AG09309 (cell line): Measurements from ENCODE around the gene MORC4.

ENCODE experiments used
- DNase-seq: peaks from one replicate; pipeline ENCODE4 v3.0.0-alpha.2; 2010; ENCODE audit warnings: low read depth
- H3K4me3 ChIP-seq: 2 replicates; pipeline ENCODE4 v1.5.1; 2011; ENCODE audit warnings: mild to moderate bottlenecking, low read depth, low read length, moderate library complexity; ENCODE audit not compliant: control insufficient read depth
- CTCF ChIP-seq: IDR thresholded peaks from 2 replicates; pipeline ENCODE4 v1.5.1; 2011; ENCODE audit warnings: mild to moderate bottlenecking, low read depth, low read length, inconsistent platforms; ENCODE audit not compliant: insufficient read depth, control insufficient read depth; ENCODE audit errors: missing control alignments

The MORC4 gene

DNA sequence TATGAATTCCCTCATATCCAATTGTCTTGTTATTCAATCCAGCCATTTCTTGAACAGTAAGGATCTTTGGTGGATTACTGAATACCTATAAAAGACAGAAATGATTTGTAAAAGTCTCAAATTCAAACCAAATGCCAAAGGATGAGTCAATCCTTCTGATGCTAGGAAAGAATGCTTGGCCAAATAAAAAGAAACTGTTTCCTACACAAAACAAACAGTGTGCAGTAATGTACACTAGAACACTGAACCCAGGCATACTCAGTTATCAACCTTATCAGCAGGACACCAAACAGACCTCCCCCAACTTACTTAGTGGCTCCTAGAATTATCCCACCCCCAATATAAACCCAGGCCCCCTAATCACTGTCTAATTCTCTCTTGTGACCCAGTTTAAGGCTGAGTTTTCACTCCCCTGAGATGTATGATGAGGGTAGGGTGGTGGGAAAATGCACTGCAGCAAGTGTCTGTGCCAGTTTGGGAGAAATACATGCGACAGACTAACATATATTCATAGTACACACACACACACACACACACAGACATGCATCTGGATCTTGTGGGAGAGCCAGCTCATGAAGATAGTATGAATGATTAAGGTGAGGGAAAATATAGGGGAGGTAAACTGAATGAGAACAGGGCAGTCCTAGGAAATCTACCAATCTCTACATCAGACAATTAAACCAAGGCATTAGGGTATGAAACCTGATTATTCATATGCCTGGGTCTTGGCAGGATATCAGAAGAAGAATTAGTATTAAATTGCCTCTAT is 44.8 kb downstream of the MORC4 start:
- no peak for TF ChIP-seq CTCF
- H3K4me3 ChIP-seq = no peak overlapping the region
- DNase-seq = no peak

GRCh38 chrX:106954041-106954440 is 46.0 kb downstream of the MORC4 start:
- no peak for TF ChIP-seq CTCF
- no peak overlapping the region for H3K4me3 ChIP-seq
- DNase-seq = no peak

DNA sequence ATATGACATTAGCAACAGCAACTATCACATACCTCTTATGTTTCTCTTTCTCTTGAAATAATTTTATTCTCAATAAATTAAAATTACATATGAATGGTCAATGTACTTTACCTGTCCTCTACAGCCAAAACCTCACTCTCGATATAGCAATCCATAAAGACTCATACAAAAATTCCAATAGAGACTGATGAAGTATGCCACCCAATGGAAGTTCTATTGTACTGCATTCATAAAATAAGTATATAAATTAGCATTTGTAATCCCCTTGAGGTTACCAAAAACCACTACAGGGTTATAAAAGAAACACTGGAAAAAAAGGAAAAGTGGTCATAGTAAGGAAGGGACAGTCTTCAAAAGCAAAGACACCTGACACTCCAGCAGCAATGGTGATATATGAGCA is 47.0 kb downstream of the MORC4 start:
- no peak for DNase-seq
- TF ChIP-seq CTCF = peak; percentile 33
- H3K4me3 ChIP-seq = no peak overlapping the region

DNA sequence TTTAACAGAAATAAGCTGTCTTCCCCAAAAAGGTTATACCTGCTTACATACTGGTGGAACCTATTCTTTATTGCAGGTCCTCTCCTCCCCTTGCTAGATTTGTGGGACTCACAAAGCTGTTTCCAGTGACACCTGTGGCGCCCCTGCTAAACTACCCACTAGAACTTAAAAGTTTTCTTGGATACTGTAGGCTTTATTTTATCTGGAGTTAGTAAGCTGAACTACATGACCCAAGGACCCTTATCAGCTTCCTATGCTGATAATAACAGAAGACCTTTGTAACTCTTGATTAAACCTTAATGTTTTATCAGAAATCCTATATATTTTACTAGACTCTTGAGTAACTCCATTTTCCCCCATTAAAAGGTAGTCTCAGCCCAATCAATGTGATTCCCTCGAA is 47.5 kb downstream of the MORC4 start:
- H3K4me3 ChIP-seq = no peak overlapping the region
- TF ChIP-seq CTCF = no peak
- DNase-seq = no peak

DNA sequence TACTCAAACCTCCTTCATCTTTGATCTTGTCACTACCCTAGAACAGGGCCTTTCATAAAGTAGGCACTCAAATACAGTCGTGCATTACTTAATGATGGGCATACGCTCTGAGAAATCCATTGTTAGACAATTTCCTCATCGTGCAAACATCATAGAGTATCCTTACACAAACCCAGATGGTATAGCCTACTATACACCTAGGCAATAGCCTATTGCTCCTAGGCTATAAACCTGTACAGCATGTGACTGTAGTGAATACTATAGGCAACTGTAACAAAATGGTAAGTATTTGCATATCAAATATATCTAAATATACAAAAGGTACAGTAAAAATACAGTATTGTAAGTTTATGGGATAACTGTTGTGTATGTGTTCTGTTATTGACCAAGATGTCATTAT is 47.9 kb downstream of the MORC4 start:
- TF ChIP-seq CTCF = no peak
- H3K4me3 ChIP-seq = no peak overlapping the region
- DNase-seq = no peak

- TF ChIP-seq CTCF = no peak
- no peak overlapping the region for H3K4me3 ChIP-seq
- DNase-seq = no peak
These were observed 48.8 kb downstream of the MORC4 start for GRCh38 chrX:106951230-106951629.

- H3K4me3 ChIP-seq = no peak overlapping the region
- no peak for DNase-seq
- TF ChIP-seq CTCF = no peak
These were observed 49.6 kb downstream of the MORC4 start for GRCh38 chrX:106950381-106950780.
